K562 (cell line): ENCODE measurements around the gene PHF5A. TPM values are rescaled to one million over a fixed set of nuclear protein-coding genes. Genes with fewer than 3 reads are reported as not detected.

ENCODE experiments used
- BRF2 ChIP-seq: IDR thresholded peaks from 3 replicates; pipeline ENCODE4 v1.6.1; 2011; ENCODE audit warnings: borderline replicate concordance, mild to moderate bottlenecking; ENCODE audit not compliant: insufficient read length, insufficient read depth
- CBX3 ChIP-seq, 2 experiments: IDR thresholded peaks; 1 replicate in 1 of 2; 2 replicates in 1 of 2; pipeline ENCODE4 v1.6.1; 2012; ENCODE audit warnings: inconsistent platforms in 2 of 2, low read length in 2 of 2, borderline replicate concordance in 1 of 2, control low read depth in 1 of 2
- DNMT1 ChIP-seq: fragments of 450-650 bp; IDR thresholded peaks from 2 replicates; pipeline ENCODE4 v1.6.1; 2016; ENCODE audit warnings: antibody characterized with exemption, mild to moderate bottlenecking
- FIP1L1 ChIP-seq: fragments of 200-400 bp; formaldehyde crosslinking; IDR thresholded peaks from 2 replicates; pipeline ENCODE4 v1.6.1; 2018; ENCODE audit warnings: mild to moderate bottlenecking, low read depth, low read length; ENCODE audit not compliant: poor library complexity, severe bottlenecking
- FOXA3 ChIP-seq, 2 experiments: fragments of 450-650 bp in 1 of 2; sonication (generic) in 1 of 2; formaldehyde crosslinking; IDR thresholded peaks in 1 of 2; conservative IDR thresholded peaks in 1 of 2; 2 replicates each; pipeline versions ENCODE4 v1.4.0 to v1.8.0; 2020 to 2022; ENCODE audit warnings: mild to moderate bottlenecking in 2 of 2, missing genetic modification reagents in 1 of 2
- NR2F6 ChIP-seq: fragments of 450-650 bp; formaldehyde crosslinking; IDR thresholded peaks from 2 replicates; pipeline ENCODE4 v1.4.0; 2020; ENCODE audit warnings: mild to moderate bottlenecking
- SRSF3 ChIP-seq: fragments of 200-400 bp; formaldehyde crosslinking; IDR thresholded peaks from 2 replicates; pipeline ENCODE4 v1.6.1; 2016; ENCODE audit warnings: mild to moderate bottlenecking, low read length, moderate library complexity; ENCODE audit not compliant: insufficient read depth
- TFE3 ChIP-seq: fragments of 450-650 bp; formaldehyde crosslinking; IDR thresholded peaks from 2 replicates; pipeline ENCODE4 v1.4.0; 2020; ENCODE audit warnings: mild to moderate bottlenecking, mixed read lengths
- XRCC5 ChIP-seq: fragments of 200-400 bp; formaldehyde crosslinking; IDR thresholded peaks from 2 replicates; pipeline ENCODE4 v1.6.1; 2017; ENCODE audit warnings: low read depth, mild to moderate bottlenecking, low read length
- ZKSCAN1 ChIP-seq: fragments of 150-350 bp; IDR thresholded peaks from 2 replicates; pipeline ENCODE4 v1.6.1; 2016; ENCODE audit warnings: low read depth, low read length
- ZNF212 ChIP-seq: fragments of 450-650 bp; formaldehyde crosslinking; IDR thresholded peaks from 2 replicates; pipeline ENCODE4 v1.4.0; 2020; ENCODE audit warnings: mild to moderate bottlenecking
- ZNF224 ChIP-seq: sonication (generic); formaldehyde crosslinking; IDR thresholded peaks from 2 replicates; pipeline ENCODE4 v1.8.0; 2022; ENCODE audit warnings: mild to moderate bottlenecking, missing genetic modification reagents
- ZNF583 ChIP-seq: fragments of 250-450 bp; sonication (Bioruptor Pico); IDR thresholded peaks from 2 replicates; pipeline ENCODE4 v1.4.0; 2020
- ZNF586 ChIP-seq: fragments of 450-650 bp; formaldehyde crosslinking; conservative IDR thresholded peaks from 2 replicates; pipeline ENCODE4 v1.4.0; 2020; ENCODE audit warnings: mild to moderate bottlenecking, moderate library complexity
- polyA plus RNA-seq, 8 experiments: library from polyadenylated mRNA; depleted of rRNA in 4 of 8; stranded (reverse) in 5 of 8; unstranded in 3 of 8; fragments of >200 nt; fragmentation: Nextera tagmentation in 2 of 8; fragmentation: Illumina TruSeq in 1 of 8; extraction: Ambion mirVana in 2 of 8; extraction: Trizol in 1 of 8; gene quantifications; 2 replicates each; pipeline versions ENCODE4 v1.2.1 to v1.2.3, GENCODE V29; 2011 to 2014; ENCODE audit warnings: inconsistent platforms in 1 of 8, missing spikeins in 1 of 8
- total RNA-seq, 7 experiments: library from RNA; depleted of rRNA in 6 of 7; stranded (reverse); fragments of >200 nt in 6 of 7; fragmentation: Illumina TruSeq in 2 of 7; extraction: Trizol in 2 of 7; gene quantifications; 2 replicates each; pipeline versions ENCODE4 v1.2.1 to v1.2.3, GENCODE V29; 2011 to 2021; ENCODE audit warnings: low replicate concordance in 1 of 7
- TF ChIP-seq, protein P1 (sequence below): fragments of 450-650 bp; IDR thresholded peaks from 2 replicates; pipeline ENCODE4 v1.7.1; 2018; ENCODE audit warnings: mild to moderate bottlenecking, low read depth; ENCODE audit not compliant: partially characterized antibody
- TF ChIP-seq, protein P2 (sequence below): fragments of 450-650 bp; formaldehyde crosslinking; IDR thresholded peaks from 2 replicates; pipeline ENCODE4 v1.4.0; 2020; ENCODE audit warnings: mild to moderate bottlenecking, moderate library complexity
- TF ChIP-seq, protein P3 (sequence below): fragments of 250-450 bp; sonication (Bioruptor Pico); IDR thresholded peaks from 2 replicates; pipeline ENCODE4 v1.5.0; 2020; ENCODE audit warnings: mild to moderate bottlenecking, borderline replicate concordance

The PHF5A gene
- total and polyA plus RNA-seq, 9 of the 15 experiments (the other 6 are each of a cell fraction or from before 2014, with no cell fraction given) = 14.2 to 144 (median 101) TPM

DNA sequence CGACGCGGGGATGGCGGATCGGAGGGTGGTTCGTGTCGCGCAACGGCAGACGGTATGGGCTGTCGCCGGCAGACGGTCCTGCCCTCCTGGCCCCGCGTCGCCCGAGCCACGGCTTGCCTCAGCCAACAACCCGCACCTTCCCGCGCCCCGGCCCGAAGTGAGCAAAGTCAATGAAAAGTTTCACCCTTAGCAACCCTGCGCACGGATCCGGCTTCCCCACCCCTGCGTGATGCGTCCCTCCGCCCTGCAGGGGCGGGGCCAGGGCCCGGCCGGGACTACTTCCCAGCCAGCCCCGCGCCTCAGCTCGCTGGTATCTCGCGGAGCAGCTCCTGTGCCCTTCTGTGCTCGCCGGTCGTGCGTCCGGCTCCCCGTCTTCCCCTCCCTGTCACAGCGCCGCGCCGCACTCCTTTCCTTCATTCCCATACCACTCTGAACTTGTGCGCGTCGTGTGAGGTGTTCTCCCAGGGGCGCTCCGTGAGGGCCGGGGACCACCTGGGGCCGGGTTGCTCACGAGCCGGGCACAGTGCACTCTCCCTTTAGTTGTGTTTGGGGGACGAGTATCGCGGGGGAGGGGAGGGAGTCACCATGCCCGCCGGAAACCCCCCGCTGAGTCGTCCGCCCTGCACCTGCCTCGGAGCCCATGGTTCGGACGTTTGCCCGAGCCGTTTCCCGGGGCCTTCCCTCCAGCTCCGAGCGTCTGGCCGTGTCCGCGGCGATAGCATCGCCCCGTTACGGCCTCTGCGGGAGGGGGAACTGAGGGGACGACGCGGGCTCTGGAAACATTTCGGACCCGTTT lies 21.7 kb downstream of the PHF5A start, which contains the start of gene TOB2 (continued):
- TF ChIP-seq, protein P1, sequence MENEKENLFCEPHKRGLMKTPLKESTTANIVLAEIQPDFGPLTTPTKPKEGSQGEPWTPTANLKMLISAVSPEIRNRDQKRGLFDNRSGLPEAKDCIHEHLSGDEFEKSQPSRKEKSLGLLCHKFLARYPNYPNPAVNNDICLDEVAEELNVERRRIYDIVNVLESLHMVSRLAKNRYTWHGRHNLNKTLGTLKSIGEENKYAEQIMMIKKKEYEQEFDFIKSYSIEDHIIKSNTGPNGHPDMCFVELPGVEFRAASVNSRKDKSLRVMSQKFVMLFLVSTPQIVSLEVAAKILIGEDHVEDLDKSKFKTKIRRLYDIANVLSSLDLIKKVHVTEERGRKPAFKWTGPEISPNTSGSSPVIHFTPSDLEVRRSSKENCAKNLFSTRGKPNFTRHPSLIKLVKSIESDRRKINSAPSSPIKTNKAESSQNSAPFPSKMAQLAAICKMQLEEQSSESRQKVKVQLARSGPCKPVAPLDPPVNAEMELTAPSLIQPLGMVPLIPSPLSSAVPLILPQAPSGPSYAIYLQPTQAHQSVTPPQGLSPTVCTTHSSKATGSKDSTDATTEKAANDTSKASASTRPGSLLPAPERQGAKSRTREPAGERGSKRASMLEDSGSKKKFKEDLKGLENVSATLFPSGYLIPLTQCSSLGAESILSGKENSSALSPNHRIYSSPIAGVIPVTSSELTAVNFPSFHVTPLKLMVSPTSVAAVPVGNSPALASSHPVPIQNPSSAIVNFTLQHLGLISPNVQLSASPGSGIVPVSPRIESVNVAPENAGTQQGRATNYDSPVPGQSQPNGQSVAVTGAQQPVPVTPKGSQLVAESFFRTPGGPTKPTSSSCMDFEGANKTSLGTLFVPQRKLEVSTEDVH = no peak
- TF ChIP-seq DNMT1 (no peak), BRF2 (no peak), SRSF3 (no peak), ZNF586 (CRISPR knock-in tag) (no peak), NR2F6 (CRISPR knock-in tag) (no peak), ZKSCAN1 (peak; percentile 66; the same call in 1 of the 2 replicates), ZNF224 (peak; percentile 28; the same call in 1 of the 2 replicates), FIP1L1 (peak; percentile 97), TFE3 (no peak), ZNF583 (CRISPR knock-in tag) (no peak), FOXA3 (CRISPR knock-in tag; conservative IDR thresholded peaks at IDR 0.05 in 1 of 2, IDR thresholded peaks at IDR 0.05 in 1 of 2) (peak in 1 of 2 experiments; percentile 74; a peak in 2 of 4 replicates), XRCC5 (peak; percentile 80; the same call in 1 of the 2 replicates), ZNF212 (no peak), CBX3 (IDR thresholded peaks at IDR 0.05; ENCODE audit: borderline replicate concordance in 1 of 2, low read length in 2 of 2) (peak in 1 of 2 experiments; percentile 67; a peak in 1 of 3 replicates)
- TF ChIP-seq, protein P2, sequence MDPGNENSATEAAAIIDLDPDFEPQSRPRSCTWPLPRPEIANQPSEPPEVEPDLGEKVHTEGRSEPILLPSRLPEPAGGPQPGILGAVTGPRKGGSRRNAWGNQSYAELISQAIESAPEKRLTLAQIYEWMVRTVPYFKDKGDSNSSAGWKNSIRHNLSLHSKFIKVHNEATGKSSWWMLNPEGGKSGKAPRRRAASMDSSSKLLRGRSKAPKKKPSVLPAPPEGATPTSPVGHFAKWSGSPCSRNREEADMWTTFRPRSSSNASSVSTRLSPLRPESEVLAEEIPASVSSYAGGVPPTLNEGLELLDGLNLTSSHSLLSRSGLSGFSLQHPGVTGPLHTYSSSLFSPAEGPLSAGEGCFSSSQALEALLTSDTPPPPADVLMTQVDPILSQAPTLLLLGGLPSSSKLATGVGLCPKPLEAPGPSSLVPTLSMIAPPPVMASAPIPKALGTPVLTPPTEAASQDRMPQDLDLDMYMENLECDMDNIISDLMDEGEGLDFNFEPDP (CRISPR knock-in tag) = 0 out of 2 replicates have a peak, but pooled peaks have one; percentile 15
- TF ChIP-seq, protein P3, sequence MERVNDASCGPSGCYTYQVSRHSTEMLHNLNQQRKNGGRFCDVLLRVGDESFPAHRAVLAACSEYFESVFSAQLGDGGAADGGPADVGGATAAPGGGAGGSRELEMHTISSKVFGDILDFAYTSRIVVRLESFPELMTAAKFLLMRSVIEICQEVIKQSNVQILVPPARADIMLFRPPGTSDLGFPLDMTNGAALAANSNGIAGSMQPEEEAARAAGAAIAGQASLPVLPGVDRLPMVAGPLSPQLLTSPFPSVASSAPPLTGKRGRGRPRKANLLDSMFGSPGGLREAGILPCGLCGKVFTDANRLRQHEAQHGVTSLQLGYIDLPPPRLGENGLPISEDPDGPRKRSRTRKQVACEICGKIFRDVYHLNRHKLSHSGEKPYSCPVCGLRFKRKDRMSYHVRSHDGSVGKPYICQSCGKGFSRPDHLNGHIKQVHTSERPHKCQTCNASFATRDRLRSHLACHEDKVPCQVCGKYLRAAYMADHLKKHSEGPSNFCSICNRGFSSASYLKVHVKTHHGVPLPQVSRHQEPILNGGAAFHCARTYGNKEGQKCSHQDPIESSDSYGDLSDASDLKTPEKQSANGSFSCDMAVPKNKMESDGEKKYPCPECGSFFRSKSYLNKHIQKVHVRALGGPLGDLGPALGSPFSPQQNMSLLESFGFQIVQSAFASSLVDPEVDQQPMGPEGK (CRISPR knock-in tag) = no peak
